DND-41 (cell line): ENCODE results near the gene MZT2B.
"Not testable (repeated sequence)": the region's sequence is repeated elsewhere in the genome, so short reads cannot be mapped to it uniquely, and the experiment has no call there.

ENCODE experiments used
- ATAC-seq: fragments of 200-7000 bp; cut with Tn5 transposase; 3 replicates; pipeline ENCODE4 v1.9.1; 2021; ENCODE audit warnings: low read depth; ENCODE audit not compliant: insufficient read depth
- DNase-seq: peaks from one replicate; pipeline ENCODE4 v3.0.0-alpha.2; 2020
- H2AFZ ChIP-seq: 2 replicates; pipeline ENCODE4 v1.6.0; 2012; ENCODE audit warnings: low read depth, low read length
- H3K27ac ChIP-seq: 2 replicates; pipeline ENCODE4 v1.5.1; 2012; ENCODE audit warnings: low read length, inconsistent platforms
- H3K27me3 ChIP-seq: fragments of 200-600 bp; sonication (generic); 2 replicates; pipeline ENCODE4 v1.6.0; 2012; ENCODE audit warnings: low read length, mild to moderate bottlenecking, inconsistent platforms; ENCODE audit not compliant: insufficient read depth, poor library complexity
- H3K36me3 ChIP-seq: 2 replicates; pipeline ENCODE4 v1.5.1; 2012; ENCODE audit warnings: low read length, inconsistent platforms; ENCODE audit not compliant: insufficient read depth
- H3K4me1 ChIP-seq: 2 replicates; pipeline ENCODE4 v1.5.1; 2012; ENCODE audit warnings: mild to moderate bottlenecking, low read length; ENCODE audit not compliant: insufficient read depth
- H3K4me2 ChIP-seq: 2 replicates; pipeline ENCODE4 v1.6.0; 2012; ENCODE audit warnings: mild to moderate bottlenecking, moderate library complexity, low read length, inconsistent platforms; ENCODE audit not compliant: insufficient read depth
- H3K4me3 ChIP-seq, 2 experiments: fragments of 200-600 bp in 1 of 2; shearing (Covaris generic) in 1 of 2; 2 replicates each; pipeline ENCODE4 v1.5.1; 2012 to 2016; ENCODE audit warnings: inconsistent platforms in 2 of 2, low read length in 2 of 2, mild to moderate bottlenecking in 2 of 2, low read depth in 1 of 2, moderate library complexity in 1 of 2
- H3K79me2 ChIP-seq: 2 replicates; pipeline ENCODE4 v1.6.0; 2012; ENCODE audit warnings: low read length, inconsistent platforms; ENCODE audit not compliant: insufficient read depth
- H3K9ac ChIP-seq: 2 replicates; pipeline ENCODE4 v1.6.0; 2012; ENCODE audit warnings: low read depth, mild to moderate bottlenecking, inconsistent platforms, low read length, moderate library complexity
- H3K9me3 ChIP-seq: 2 replicates; pipeline ENCODE4 v1.5.1; 2012; ENCODE audit warnings: low read length, moderate library complexity, mild to moderate bottlenecking, inconsistent platforms; ENCODE audit not compliant: insufficient read depth, severe bottlenecking
- H4K20me1 ChIP-seq: 2 replicates; pipeline ENCODE4 v1.6.0; 2012; ENCODE audit warnings: low read length; ENCODE audit not compliant: insufficient read depth
- CTCF ChIP-seq: IDR thresholded peaks from 2 replicates; pipeline ENCODE4 v1.5.1; 2012; ENCODE audit warnings: borderline replicate concordance, low read length, moderate library complexity, mild to moderate bottlenecking; ENCODE audit not compliant: poor library complexity, severe bottlenecking; ENCODE audit errors: extremely low read depth
- EZH2 ChIP-seq: IDR thresholded peaks from 3 replicates; pipeline ENCODE4 v1.6.1; 2012; ENCODE audit warnings: borderline replicate concordance, low read depth, mild to moderate bottlenecking, moderate library complexity, low read length, inconsistent platforms; ENCODE audit not compliant: severe bottlenecking

The MZT2B gene

DNA sequence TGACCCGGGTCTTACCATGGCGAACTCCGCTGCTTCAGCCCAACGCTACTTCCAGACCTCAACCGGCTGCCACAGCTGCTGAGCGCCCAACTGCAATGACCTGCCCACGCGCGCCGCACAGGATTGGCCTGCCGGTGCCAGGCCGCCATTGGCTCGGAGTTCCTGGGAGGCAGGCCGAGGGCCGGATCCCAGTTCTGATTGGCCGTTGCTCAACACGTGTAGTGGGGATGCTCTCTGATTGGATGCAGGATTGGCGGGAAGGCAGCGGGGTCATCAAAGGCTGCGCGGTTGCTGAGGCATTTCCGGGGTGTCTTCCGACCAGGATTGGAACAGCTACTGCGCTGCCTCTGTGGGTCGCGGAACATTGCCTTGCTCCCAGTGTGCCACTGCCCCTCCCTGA is 16.3 kb downstream of the MZT2B start, which contains the start of gene TUBA3E:
TSS of gene TUBA3E (minus strand) at position 97 of the 400 bp plus-strand sequence. CDS start at position 18, 79 bp downstream.
- no peaks in the 10 kb centered on the region for H3K27me3 ChIP-seq
- no peaks in the 10 kb centered on the region for H3K79me2 ChIP-seq
- H3K36me3 ChIP-seq = no peaks in the 10 kb centered on the region
- H4K20me1 ChIP-seq = no peaks in the 10 kb centered on the region
- no peaks in the 10 kb centered on the region for H3K4me1 ChIP-seq
- H3K27ac ChIP-seq = no peak within 1 kb of the TSS
- no peak within 1 kb of the TSS for H3K4me3 ChIP-seq
- H2AFZ ChIP-seq = no peak within 1 kb of the TSS
- H3K9me3 ChIP-seq = no peaks in the 10 kb centered on the region
- TF ChIP-seq EZH2 (no peak), CTCF (no peak)
- no peak within 1 kb of the TSS for H3K4me2 ChIP-seq
- ATAC-seq (no peak), DNase-seq (no peak)
- no peak within 1 kb of the TSS for H3K9ac ChIP-seq

- not testable (repeated sequence) for H4K20me1 ChIP-seq, DNase-seq
These were observed 20.5 kb downstream of the MZT2B start for GRCh38 chr2:130202518-130202917.

DNA sequence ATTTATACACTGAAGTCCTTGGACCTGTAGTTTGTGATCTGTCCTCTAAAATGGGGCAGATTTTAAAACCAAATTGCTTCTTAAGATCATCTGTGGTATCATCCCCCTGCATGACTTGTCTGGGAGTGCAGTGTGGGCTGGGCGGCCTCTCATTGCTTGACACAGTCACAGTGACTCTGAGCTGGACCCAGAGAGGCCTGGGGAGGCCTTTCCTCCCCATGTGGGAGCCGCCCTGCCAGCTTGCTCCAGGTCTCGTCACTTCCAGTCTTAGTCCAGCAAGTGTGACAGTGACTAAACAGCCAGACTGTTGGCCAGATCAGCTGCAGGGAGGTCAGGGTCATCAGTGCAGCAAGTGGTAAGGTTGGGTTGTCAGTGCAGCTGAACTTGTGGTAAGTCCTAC is 21.1 kb downstream of the MZT2B start:
- not testable (repeated sequence) for H2AFZ ChIP-seq, ATAC-seq, DNase-seq, H3K4me3 ChIP-seq, H3K27ac ChIP-seq, H3K4me2 ChIP-seq, H3K36me3 ChIP-seq, H3K79me2 ChIP-seq, H3K9me3 ChIP-seq, H4K20me1 ChIP-seq, H3K9ac ChIP-seq, H3K4me1 ChIP-seq, H3K27me3 ChIP-seq

More at GRCh38 chr2:130202518-130202917, 20.5 kb downstream of the MZT2B start:
- not testable (repeated sequence) for H3K27me3 ChIP-seq, H3K27ac ChIP-seq, H3K36me3 ChIP-seq, H3K9me3 ChIP-seq, H3K4me2 ChIP-seq, H3K4me3 ChIP-seq, H3K79me2 ChIP-seq, H3K4me1 ChIP-seq, H2AFZ ChIP-seq, H3K9ac ChIP-seq, ATAC-seq

GRCh38 chr2:130207051-130207450 is 25.0 kb downstream of the MZT2B start:
- not testable (repeated sequence) for H3K4me1 ChIP-seq, DNase-seq, H3K4me3 ChIP-seq, H3K9me3 ChIP-seq, H3K9ac ChIP-seq, H3K27me3 ChIP-seq, H3K36me3 ChIP-seq, H4K20me1 ChIP-seq, H3K27ac ChIP-seq, H3K4me2 ChIP-seq, H3K79me2 ChIP-seq, H2AFZ ChIP-seq, ATAC-seq

DNA sequence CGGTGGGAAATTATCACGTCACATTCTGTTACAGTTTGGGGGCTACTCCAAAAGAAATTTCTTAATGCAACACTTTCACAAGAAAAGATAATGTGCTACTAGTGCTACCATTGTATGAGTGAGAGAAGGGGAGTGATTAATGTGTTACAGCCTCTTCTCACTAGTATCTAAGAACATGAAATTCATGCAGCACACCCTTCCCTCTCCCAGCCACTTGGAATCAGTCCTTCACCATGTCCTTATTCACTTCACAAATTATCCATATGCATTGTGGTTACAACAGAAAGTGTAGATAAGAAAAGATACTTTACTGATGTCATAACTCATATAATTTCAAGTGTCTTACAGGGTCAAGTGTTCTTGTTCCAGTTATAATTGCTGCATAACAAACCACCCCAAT is 37.1 kb downstream of the MZT2B start:
- not testable (repeated sequence) for H3K27me3 ChIP-seq, H3K79me2 ChIP-seq, H3K36me3 ChIP-seq, H3K4me3 ChIP-seq, DNase-seq, H3K4me1 ChIP-seq, H3K27ac ChIP-seq, H3K4me2 ChIP-seq, ATAC-seq, H3K9ac ChIP-seq, H2AFZ ChIP-seq, H3K9me3 ChIP-seq, H4K20me1 ChIP-seq

DNA sequence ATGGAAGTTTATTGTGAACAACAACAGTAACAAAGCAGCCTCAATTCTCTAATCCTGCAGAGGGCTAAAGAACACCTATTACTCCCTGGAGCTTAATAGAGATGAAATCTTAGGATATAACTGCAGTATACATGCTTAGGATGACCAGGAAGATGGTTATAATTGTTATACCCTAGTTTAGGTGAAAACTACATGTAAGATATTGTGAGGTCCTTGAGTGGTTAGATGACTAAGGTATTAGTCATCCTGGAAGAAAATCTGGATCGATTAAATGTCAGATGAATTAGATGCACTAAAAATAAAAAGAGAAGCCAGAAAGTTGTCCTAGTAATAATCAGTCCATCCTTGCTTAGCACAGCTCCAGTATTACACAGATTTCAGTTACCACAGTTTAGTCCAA is 38.4 kb downstream of the MZT2B start:
- not testable (repeated sequence) for H3K27me3 ChIP-seq, H3K4me2 ChIP-seq, H3K4me1 ChIP-seq, DNase-seq, H3K4me3 ChIP-seq, H3K36me3 ChIP-seq, H3K79me2 ChIP-seq, H4K20me1 ChIP-seq, ATAC-seq, H2AFZ ChIP-seq, H3K27ac ChIP-seq, H3K9me3 ChIP-seq, H3K9ac ChIP-seq

GRCh38 chr2:130222523-130222922 is 40.5 kb downstream of the MZT2B start:
- DNase-seq = peak; percentile 16
- peak; percentile 96 for ATAC-seq
- not testable (repeated sequence) for H3K27me3 ChIP-seq, H3K9ac ChIP-seq, H3K4me3 ChIP-seq, H3K4me2 ChIP-seq, H3K27ac ChIP-seq, H2AFZ ChIP-seq, H3K79me2 ChIP-seq, H3K36me3 ChIP-seq, H3K4me1 ChIP-seq, H4K20me1 ChIP-seq, H3K9me3 ChIP-seq

DNA sequence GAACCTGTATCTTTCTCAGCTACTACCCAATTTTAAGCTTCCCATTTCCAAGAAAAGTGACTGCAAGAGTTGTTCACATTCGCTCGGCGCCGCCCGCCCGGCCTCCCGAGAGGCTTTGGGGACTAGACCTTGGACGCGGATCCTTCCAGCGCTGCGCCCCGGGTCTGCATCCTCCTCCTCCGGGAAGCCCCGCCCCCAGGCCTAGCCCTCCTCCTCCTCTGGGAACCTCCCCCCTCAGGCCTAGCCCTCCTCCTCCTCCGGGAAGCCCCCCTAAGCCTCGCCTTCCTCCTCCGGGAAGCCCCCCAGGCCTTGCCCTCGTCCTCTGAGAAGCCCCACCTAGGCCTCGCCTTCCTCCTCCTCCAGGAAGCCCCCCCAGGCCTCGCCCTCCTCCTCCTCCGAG is 45.9 kb downstream of the MZT2B start:
- ATAC-seq, H3K27ac ChIP-seq, H3K79me2 ChIP-seq, H3K27me3 ChIP-seq, H4K20me1 ChIP-seq, H2AFZ ChIP-seq, H3K36me3 ChIP-seq, H3K9ac ChIP-seq, H3K9me3 ChIP-seq, H3K4me3 ChIP-seq, H3K4me2 ChIP-seq, H3K4me1 ChIP-seq, DNase-seq: not testable (repeated sequence)
